ENCODE measurements around the gene TMEM41A.
"Not testable (repeated sequence)": the region's sequence is repeated elsewhere in the genome, so short reads cannot be mapped to it uniquely, and the experiment has no call there.

Gene TMEM41A

GRCh38 chr3:185479373-185479945 is 19.4 kb downstream of the TMEM41A start:
- Histone ChIP-seq H3K4me3 (ENCODE audit: low read length) (no peak overlapping the region), H3K9me2 (replicated peaks; ENCODE audit: insufficient read depth, low read length) (no peaks in the 10 kb centered on the region), H3K79me2 (ENCODE audit: low read length) (no peaks in the 10 kb centered on the region), H3K4me2 (ENCODE audit: low read depth, low read length) (no peak overlapping the region), H3K27ac (ENCODE audit: low read length) (peak overlapping the region; percentile 14; the same call in 1 of the 2 replicates), H3K27me3 (replicated peaks; ENCODE audit: insufficient read depth, low read length) (no peaks in the 10 kb centered on the region), H3K4me1 (ENCODE audit: low read length) (peaks cover 23% of the 10 kb centered on the region), H4K20me1 (ENCODE audit: insufficient read depth, low read length) (no peaks in the 10 kb centered on the region), H2AFZ (ENCODE audit: low read length) (no peak overlapping the region), H3F3A (ENCODE audit: insufficient read depth, low read length) (peaks cover 3% of the 10 kb centered on the region; the same call in 1 of the 2 replicates), H3K36me3 (replicated peaks; ENCODE audit: insufficient read depth, low read length) (peaks cover 11% of the 10 kb centered on the region), H3K9ac (ENCODE audit: low read length) (no peak overlapping the region), H3K9me3 (replicated peaks; ENCODE audit: insufficient read depth, low read length) (no peaks in the 10 kb centered on the region)
- DNase-seq: peak; percentile 53
- no peak for TF ChIP-seq EZH2phosphoT487 (IDR thresholded peaks at IDR 0.05; ENCODE audit: low read length)
- TF ChIP-seq CTCF (IDR thresholded peaks at IDR 0.05; ENCODE audit: low read length): no peak
- TF ChIP-seq EZH2 (optimal IDR thresholded peaks at IDR 0.05; ENCODE audit: low read depth, low read length): no peak

GRCh38 chr3:185477316-185477715 is 21.5 kb downstream of the TMEM41A start:
- no peaks in the 10 kb centered on the region for H3K9me2 ChIP-seq (replicated peaks; ENCODE audit: insufficient read depth, low read length)
- no peaks in the 10 kb centered on the region for H3K9me3 ChIP-seq (replicated peaks; ENCODE audit: insufficient read depth, low read length)
- H3K4me3 ChIP-seq (ENCODE audit: low read length): no peak overlapping the region
- H3K27ac ChIP-seq (ENCODE audit: low read length): no peak overlapping the region
- 0 out of 2 replicates have a peak, but pooled peaks cover 3% of the 10 kb centered on the region for H3F3A ChIP-seq (ENCODE audit: insufficient read depth, low read length)
- no peaks in the 10 kb centered on the region for H3K79me2 ChIP-seq (ENCODE audit: low read length)
- DNase-seq: no peak
- peaks cover 16% of the 10 kb centered on the region for H3K4me1 ChIP-seq (ENCODE audit: low read length)
- peaks cover 19% of the 10 kb centered on the region for H3K36me3 ChIP-seq (replicated peaks; ENCODE audit: insufficient read depth, low read length)
- no peaks in the 10 kb centered on the region for H4K20me1 ChIP-seq (ENCODE audit: insufficient read depth, low read length)
- no peak overlapping the region for H3K4me2 ChIP-seq (ENCODE audit: low read depth, low read length)
- no peaks in the 10 kb centered on the region for H3K27me3 ChIP-seq (replicated peaks; ENCODE audit: insufficient read depth, low read length)
- H3K9ac ChIP-seq (ENCODE audit: low read length): no peak overlapping the region
- no peak overlapping the region for H2AFZ ChIP-seq (ENCODE audit: low read length)
- TF ChIP-seq EZH2phosphoT487 (IDR thresholded peaks at IDR 0.05; ENCODE audit: low read length) (no peak), EZH2 (optimal IDR thresholded peaks at IDR 0.05; ENCODE audit: low read depth, low read length) (no peak), CTCF (IDR thresholded peaks at IDR 0.05; ENCODE audit: low read length) (no peak)

GRCh38 chr3:185474922-185475321 is 23.9 kb downstream of the TMEM41A start:
- H3K4me1 ChIP-seq (ENCODE audit: low read length): peaks cover 11% of the 10 kb centered on the region
- not testable (repeated sequence) for H3K9ac ChIP-seq (ENCODE audit: low read length); H3K79me2 ChIP-seq (ENCODE audit: low read length); H3K27me3 ChIP-seq (replicated peaks; ENCODE audit: insufficient read depth, low read length); H3K4me2 ChIP-seq (ENCODE audit: low read depth, low read length); H3F3A ChIP-seq (ENCODE audit: insufficient read depth, low read length); H4K20me1 ChIP-seq (ENCODE audit: insufficient read depth, low read length); H3K27ac ChIP-seq (ENCODE audit: low read length); H3K36me3 ChIP-seq (replicated peaks; ENCODE audit: insufficient read depth, low read length); H3K9me3 ChIP-seq (replicated peaks; ENCODE audit: insufficient read depth, low read length); H2AFZ ChIP-seq (ENCODE audit: low read length); DNase-seq; H3K4me3 ChIP-seq (ENCODE audit: low read length); H3K9me2 ChIP-seq (replicated peaks; ENCODE audit: insufficient read depth, low read length)

GRCh38 chr3:185473290-185473815 is 25.5 kb downstream of the TMEM41A start:
- Histone ChIP-seq H2AFZ (ENCODE audit: low read length) (no peak overlapping the region), H3K4me2 (ENCODE audit: low read depth, low read length) (no peak overlapping the region), H3K4me1 (ENCODE audit: low read length) (no peaks in the 10 kb centered on the region), H3K79me2 (ENCODE audit: low read length) (no peaks in the 10 kb centered on the region), H3F3A (ENCODE audit: insufficient read depth, low read length) (no peaks in the 10 kb centered on the region), H4K20me1 (ENCODE audit: insufficient read depth, low read length) (no peaks in the 10 kb centered on the region), H3K4me3 (ENCODE audit: low read length) (no peak overlapping the region), H3K27me3 (replicated peaks; ENCODE audit: insufficient read depth, low read length) (no peaks in the 10 kb centered on the region), H3K9ac (ENCODE audit: low read length) (no peak overlapping the region), H3K27ac (ENCODE audit: low read length) (no peak overlapping the region), H3K9me2 (replicated peaks; ENCODE audit: insufficient read depth, low read length) (no peaks in the 10 kb centered on the region), H3K36me3 (replicated peaks; ENCODE audit: insufficient read depth, low read length) (peaks cover 8% of the 10 kb centered on the region), H3K9me3 (replicated peaks; ENCODE audit: insufficient read depth, low read length) (no peaks in the 10 kb centered on the region)
- no peak for DNase-seq
- no peak for TF ChIP-seq EZH2 (optimal IDR thresholded peaks at IDR 0.05; ENCODE audit: low read depth, low read length)
- TF ChIP-seq CTCF (IDR thresholded peaks at IDR 0.05; ENCODE audit: low read length): no peak
- TF ChIP-seq EZH2phosphoT487 (IDR thresholded peaks at IDR 0.05; ENCODE audit: low read length): no peak

Data from MM.1S (cell line).